Fibroblast of lung (primary cell): ENCODE results near the gene KIF21B. TPM values are rescaled to one million over a fixed set of nuclear protein-coding genes. Genes with fewer than 3 reads are reported as not detected.

Experiments
- DNase-seq, 2 donors: peaks; one replicate each; pipeline versions ENCODE4 v3.0.0 to v3.0.0-alpha.2; 2010; ENCODE audit warnings: low read depth in 2 of 2
- H2AFZ ChIP-seq: 2 replicates; pipeline ENCODE4 v1.5.1; 2012; ENCODE audit warnings: low read length, control low read depth, inconsistent platforms
- H3K27ac ChIP-seq: 2 replicates; pipeline ENCODE4 v1.5.1; 2011; ENCODE audit warnings: low read length, control low read depth; ENCODE audit not compliant: insufficient read depth
- H3K27me3 ChIP-seq: 2 replicates; pipeline ENCODE4 v1.5.1; 2011; ENCODE audit warnings: mild to moderate bottlenecking, low read length; ENCODE audit not compliant: control insufficient read depth, insufficient read depth
- H3K36me3 ChIP-seq: 2 replicates; pipeline ENCODE4 v1.5.1; 2011; ENCODE audit warnings: low read length; ENCODE audit not compliant: control insufficient read depth, insufficient read depth
- H3K4me1 ChIP-seq: 2 replicates; pipeline ENCODE4 v1.5.1; 2011; ENCODE audit warnings: low read length; ENCODE audit not compliant: control insufficient read depth, insufficient read depth; ENCODE audit errors: extremely low read depth
- H3K4me2 ChIP-seq: 2 replicates; pipeline ENCODE4 v1.5.1; 2011; ENCODE audit warnings: low read length, control low read depth; ENCODE audit not compliant: insufficient read depth; ENCODE audit errors: extremely low read depth
- H3K4me3 ChIP-seq, 4 experiments: fragments of 200-600 bp in 1 of 4; sonication (generic) in 1 of 4; replicated peaks in 1 of 4; 2 replicates each; pipeline ENCODE4 v1.5.1; 2011 to 2016; ENCODE audit warnings: low read length in 4 of 4, low read depth in 3 of 4, mild to moderate bottlenecking in 3 of 4, control low read depth in 2 of 4, inconsistent platforms in 1 of 4, mixed read lengths in 1 of 4; ENCODE audit not compliant: insufficient read depth in 1 of 4; ENCODE audit errors: control extremely low read depth in 1 of 4
- H3K79me2 ChIP-seq: 2 replicates; pipeline ENCODE4 v1.5.1; 2012; ENCODE audit warnings: mild to moderate bottlenecking, low read length, inconsistent platforms; ENCODE audit not compliant: control insufficient read depth, insufficient read depth
- H3K9ac ChIP-seq: 2 replicates; pipeline ENCODE4 v1.5.1; 2011; ENCODE audit warnings: mild to moderate bottlenecking, low read length, control low read depth; ENCODE audit not compliant: insufficient read depth
- H3K9me3 ChIP-seq: 2 replicates; pipeline ENCODE4 v1.5.1; 2012; ENCODE audit warnings: low read depth, low read length; ENCODE audit not compliant: control insufficient read depth, insufficient read depth
- H4K20me1 ChIP-seq: 2 replicates; pipeline ENCODE4 v1.5.1; 2011; ENCODE audit warnings: low read length; ENCODE audit not compliant: control insufficient read depth, insufficient read depth; ENCODE audit errors: extremely low read depth
- EZH2 ChIP-seq: IDR thresholded peaks from 2 replicates; pipeline ENCODE4 v1.5.1; 2012; ENCODE audit warnings: low read length, control low read depth, mild to moderate bottlenecking; ENCODE audit errors: missing control alignments
- polyA plus RNA-seq, 2 donors: library from polyadenylated mRNA; depleted of rRNA in 1 of 2; stranded (reverse) in 1 of 2; unstranded in 1 of 2; fragments of >200 nt; gene quantifications; 2 replicates each; pipeline ENCODE4 v1.2.1, GENCODE V29; 2011 to 2012; ENCODE audit warnings: missing spikeins in 1 of 2
- total RNA-seq: library from RNA; depleted of rRNA; stranded (reverse); fragments of >200 nt; gene quantifications from 2 replicates; pipeline ENCODE4 v1.2.1, GENCODE V29; 2014
- TF ChIP-seq, protein P1 (sequence below), 2 donors: IDR thresholded peaks in 1 of 2; conservative IDR thresholded peaks in 1 of 2; 1 replicate in 1 of 2; 2 replicates in 1 of 2; pipeline ENCODE4 v1.5.1; 2011 to 2012; ENCODE audit warnings: low read length in 2 of 2, control low read depth in 1 of 2, inconsistent platforms in 1 of 2, low read depth in 1 of 2, mild to moderate bottlenecking in 1 of 2

KIF21B gene
- total and polyA plus RNA-seq, 2 donors (not counting 1 experiment from before 2014, with no cell fraction given) = under 0.01 to 0.08 TPM

DNA sequence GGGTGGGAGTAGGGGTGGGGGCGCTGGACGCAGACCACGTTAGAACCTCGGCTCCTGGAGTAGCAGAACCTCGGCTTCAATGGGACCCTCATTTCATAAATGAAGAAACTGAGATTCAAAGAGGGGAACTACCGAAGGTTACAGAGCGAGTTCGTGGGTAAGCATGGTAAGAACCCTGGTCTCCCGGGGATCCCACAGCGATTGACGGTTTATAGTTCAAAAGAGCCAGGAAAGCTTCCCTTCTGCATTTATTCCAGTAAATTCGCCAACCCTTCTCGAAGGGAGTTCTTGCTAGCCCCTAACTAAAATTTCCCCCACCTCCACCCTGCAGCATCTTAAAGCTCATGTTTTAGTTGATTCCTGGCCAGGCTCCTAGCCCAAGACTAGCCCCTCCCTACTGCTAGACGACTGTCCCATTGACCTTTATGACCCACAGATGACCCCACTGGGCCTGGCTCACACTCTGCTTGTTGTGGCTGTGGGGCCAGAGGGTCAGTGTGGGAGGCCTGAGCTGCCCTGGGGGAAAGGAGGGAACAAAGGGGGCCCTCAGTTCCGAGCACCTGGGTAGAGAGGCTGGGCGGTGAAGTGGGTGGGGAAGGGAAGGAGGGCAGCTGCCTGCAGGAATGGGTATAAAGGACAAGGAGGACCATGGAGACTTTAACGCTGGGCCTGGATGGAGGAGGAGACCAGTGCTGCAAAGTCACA is 558 bp upstream of the KIF21B start:
- TF ChIP-seq, protein P1, sequence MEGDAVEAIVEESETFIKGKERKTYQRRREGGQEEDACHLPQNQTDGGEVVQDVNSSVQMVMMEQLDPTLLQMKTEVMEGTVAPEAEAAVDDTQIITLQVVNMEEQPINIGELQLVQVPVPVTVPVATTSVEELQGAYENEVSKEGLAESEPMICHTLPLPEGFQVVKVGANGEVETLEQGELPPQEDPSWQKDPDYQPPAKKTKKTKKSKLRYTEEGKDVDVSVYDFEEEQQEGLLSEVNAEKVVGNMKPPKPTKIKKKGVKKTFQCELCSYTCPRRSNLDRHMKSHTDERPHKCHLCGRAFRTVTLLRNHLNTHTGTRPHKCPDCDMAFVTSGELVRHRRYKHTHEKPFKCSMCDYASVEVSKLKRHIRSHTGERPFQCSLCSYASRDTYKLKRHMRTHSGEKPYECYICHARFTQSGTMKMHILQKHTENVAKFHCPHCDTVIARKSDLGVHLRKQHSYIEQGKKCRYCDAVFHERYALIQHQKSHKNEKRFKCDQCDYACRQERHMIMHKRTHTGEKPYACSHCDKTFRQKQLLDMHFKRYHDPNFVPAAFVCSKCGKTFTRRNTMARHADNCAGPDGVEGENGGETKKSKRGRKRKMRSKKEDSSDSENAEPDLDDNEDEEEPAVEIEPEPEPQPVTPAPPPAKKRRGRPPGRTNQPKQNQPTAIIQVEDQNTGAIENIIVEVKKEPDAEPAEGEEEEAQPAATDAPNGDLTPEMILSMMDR (conservative IDR thresholded peaks at IDR 0.05 in 1 of 2, IDR thresholded peaks at IDR 0.05 in 1 of 2; ENCODE audit: low read depth in 1 of 2, low read length in 2 of 2) = no peak
- TF ChIP-seq EZH2 = no peak
- Histone ChIP-seq H3K4me1 (no peaks in the 10 kb centered on the region), H3K36me3 (no peaks in the 10 kb centered on the region), H3K79me2 (no peaks in the 10 kb centered on the region), H3K9ac (no peak overlapping the region), H3K27ac (no peak overlapping the region), H3K4me2 (no peak overlapping the region), H2AFZ (no peak overlapping the region), H3K4me3 (no peak overlapping the region), H4K20me1 (no peaks in the 10 kb centered on the region), H3K9me3 (no peaks in the 10 kb centered on the region), H3K27me3 (peaks cover 7% of the 10 kb centered on the region)
- DNase-seq = no peak

DNA sequence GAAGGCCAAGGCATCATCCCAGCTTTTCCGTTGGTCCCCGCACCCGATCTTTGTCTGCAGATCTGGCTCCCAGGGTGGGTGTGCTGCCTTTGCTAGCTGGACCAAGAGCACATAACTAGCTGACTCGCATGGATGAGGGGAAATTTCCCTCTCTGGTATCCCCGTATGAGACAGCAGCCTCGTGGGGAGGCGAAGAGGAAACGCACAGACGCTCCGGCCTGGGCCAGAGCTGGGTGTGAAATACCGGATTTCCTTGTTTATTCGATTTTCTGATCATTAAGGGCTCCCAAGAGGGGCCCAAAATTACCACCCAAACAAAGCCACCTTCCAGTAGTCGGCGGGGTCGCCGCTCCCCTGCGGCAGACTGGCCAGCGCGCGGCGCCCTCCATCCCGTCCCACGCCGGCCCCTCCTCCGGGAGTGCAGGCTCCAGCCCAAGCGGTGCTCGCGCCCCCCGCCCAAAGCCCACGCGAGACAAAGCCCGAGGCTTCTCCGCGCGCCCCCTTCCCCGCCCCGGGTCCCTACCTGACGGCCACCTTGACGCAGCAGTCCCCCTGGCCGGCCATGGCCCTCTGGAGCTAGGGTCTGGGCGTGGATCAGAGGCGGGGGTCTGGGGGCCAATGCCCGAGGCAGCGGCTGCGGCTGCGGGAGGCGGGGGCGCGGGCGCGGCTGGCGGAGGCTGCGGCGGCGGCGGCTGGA is 546 bp downstream of the KIF21B start:
- H3K9ac ChIP-seq = no peak overlapping the region

GRCh38 chr1:201022493-201022819 is 1.1 kb downstream of the KIF21B start:
- H3K36me3 ChIP-seq = no peaks in the 10 kb centered on the region
- no peak overlapping the region for H3K9ac ChIP-seq
- no peaks in the 10 kb centered on the region for H3K4me1 ChIP-seq
- H3K9me3 ChIP-seq = no peaks in the 10 kb centered on the region
- TF ChIP-seq, protein P1 (conservative IDR thresholded peaks at IDR 0.05 in 1 of 2, IDR thresholded peaks at IDR 0.05 in 1 of 2; ENCODE audit: low read depth in 1 of 2, low read length in 2 of 2) = no peak
- no peak for TF ChIP-seq EZH2
- no peak overlapping the region for H3K4me3 ChIP-seq
- DNase-seq = no peak
- no peak overlapping the region for H2AFZ ChIP-seq
- H3K79me2 ChIP-seq = no peaks in the 10 kb centered on the region
- no peak overlapping the region for H3K4me2 ChIP-seq
- no peaks in the 10 kb centered on the region for H4K20me1 ChIP-seq
- peaks cover 10% of the 10 kb centered on the region for H3K27me3 ChIP-seq
- no peak overlapping the region for H3K27ac ChIP-seq

More for the DNA sequence above, 546 bp downstream of the KIF21B start:
- Histone ChIP-seq H3K36me3 (no peaks in the 10 kb centered on the region), H3K79me2 (no peaks in the 10 kb centered on the region), H4K20me1 (no peaks in the 10 kb centered on the region), H2AFZ (no peak overlapping the region), H3K27me3 (peaks cover 10% of the 10 kb centered on the region), H3K4me3 (peak overlapping the region in 2 of 4 experiments; percentile 1 to 22), H3K4me1 (no peaks in the 10 kb centered on the region), H3K27ac (no peak overlapping the region), H3K4me2 (peak overlapping the region; percentile 35), H3K9me3 (no peaks in the 10 kb centered on the region)
- TF ChIP-seq, protein P1 (conservative IDR thresholded peaks at IDR 0.05 in 1 of 2, IDR thresholded peaks at IDR 0.05 in 1 of 2; ENCODE audit: low read depth in 1 of 2, low read length in 2 of 2) = peak in 1 of 2 donors; percentile 1
- TF ChIP-seq EZH2 = peak; percentile 90
- DNase-seq = no peak
